DND-41 (cell line): ENCODE results near the gene DPH1.

ENCODE experiments used
- EZH2 ChIP-seq: IDR thresholded peaks from 3 replicates; pipeline ENCODE4 v1.6.1; 2012; ENCODE audit warnings: borderline replicate concordance, low read depth, mild to moderate bottlenecking, moderate library complexity, low read length, inconsistent platforms; ENCODE audit not compliant: severe bottlenecking
- TF ChIP-seq, protein P1 (sequence below): IDR thresholded peaks from 2 replicates; pipeline ENCODE4 v1.5.1; 2012; ENCODE audit warnings: borderline replicate concordance, low read length, moderate library complexity, mild to moderate bottlenecking; ENCODE audit not compliant: poor library complexity, severe bottlenecking; ENCODE audit errors: extremely low read depth

DNA sequence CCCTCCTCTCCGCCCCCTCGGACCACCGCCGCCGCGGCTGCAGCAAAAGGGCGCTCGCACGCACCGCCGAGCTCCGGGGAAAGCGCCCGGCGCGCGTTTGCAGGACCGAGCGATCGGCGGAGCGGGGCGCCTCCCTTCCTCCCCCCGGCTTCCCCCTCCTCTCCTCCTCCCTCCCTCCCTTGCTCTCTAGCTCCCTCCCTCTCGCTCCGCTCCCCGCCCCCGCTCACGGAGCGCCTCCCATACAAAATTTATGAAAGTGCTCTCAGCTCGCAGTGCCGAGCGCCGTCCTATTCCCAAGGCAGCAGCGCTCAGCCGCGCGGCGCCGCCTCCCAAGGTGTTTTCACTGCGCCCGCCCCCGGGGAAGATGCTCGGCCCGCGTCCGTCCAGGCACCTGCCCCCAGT lies 4.7 kb upstream of the DPH1 start, which contains the start of gene RTN4RL1:
- TF ChIP-seq, protein P1, sequence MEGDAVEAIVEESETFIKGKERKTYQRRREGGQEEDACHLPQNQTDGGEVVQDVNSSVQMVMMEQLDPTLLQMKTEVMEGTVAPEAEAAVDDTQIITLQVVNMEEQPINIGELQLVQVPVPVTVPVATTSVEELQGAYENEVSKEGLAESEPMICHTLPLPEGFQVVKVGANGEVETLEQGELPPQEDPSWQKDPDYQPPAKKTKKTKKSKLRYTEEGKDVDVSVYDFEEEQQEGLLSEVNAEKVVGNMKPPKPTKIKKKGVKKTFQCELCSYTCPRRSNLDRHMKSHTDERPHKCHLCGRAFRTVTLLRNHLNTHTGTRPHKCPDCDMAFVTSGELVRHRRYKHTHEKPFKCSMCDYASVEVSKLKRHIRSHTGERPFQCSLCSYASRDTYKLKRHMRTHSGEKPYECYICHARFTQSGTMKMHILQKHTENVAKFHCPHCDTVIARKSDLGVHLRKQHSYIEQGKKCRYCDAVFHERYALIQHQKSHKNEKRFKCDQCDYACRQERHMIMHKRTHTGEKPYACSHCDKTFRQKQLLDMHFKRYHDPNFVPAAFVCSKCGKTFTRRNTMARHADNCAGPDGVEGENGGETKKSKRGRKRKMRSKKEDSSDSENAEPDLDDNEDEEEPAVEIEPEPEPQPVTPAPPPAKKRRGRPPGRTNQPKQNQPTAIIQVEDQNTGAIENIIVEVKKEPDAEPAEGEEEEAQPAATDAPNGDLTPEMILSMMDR, result no peak
- no peak for TF ChIP-seq EZH2
